ENCODE data around the gene PTPRC.

Gene PTPRC

DNA sequence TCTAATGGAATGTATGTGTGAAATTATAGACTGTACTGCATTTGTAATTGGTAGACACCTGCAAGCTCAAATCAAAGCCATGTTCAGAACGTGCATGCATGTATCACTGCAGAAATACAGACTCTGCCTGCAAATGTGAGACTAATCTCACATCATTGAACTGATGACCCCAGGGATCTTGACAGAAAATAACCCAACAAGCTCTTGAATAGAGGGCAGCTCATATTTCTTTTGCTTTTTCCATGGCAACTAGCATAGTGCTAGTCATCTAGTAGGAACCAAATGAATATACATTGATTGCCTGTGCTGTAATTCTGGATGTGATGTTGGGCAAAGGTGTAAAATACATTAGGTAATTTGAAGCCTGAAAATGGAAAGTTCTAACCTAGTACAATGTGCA, 62.4 kb downstream of the PTPRC start:
- no peak for DNase-seq (ENCODE audit: low spot score)

DNA sequence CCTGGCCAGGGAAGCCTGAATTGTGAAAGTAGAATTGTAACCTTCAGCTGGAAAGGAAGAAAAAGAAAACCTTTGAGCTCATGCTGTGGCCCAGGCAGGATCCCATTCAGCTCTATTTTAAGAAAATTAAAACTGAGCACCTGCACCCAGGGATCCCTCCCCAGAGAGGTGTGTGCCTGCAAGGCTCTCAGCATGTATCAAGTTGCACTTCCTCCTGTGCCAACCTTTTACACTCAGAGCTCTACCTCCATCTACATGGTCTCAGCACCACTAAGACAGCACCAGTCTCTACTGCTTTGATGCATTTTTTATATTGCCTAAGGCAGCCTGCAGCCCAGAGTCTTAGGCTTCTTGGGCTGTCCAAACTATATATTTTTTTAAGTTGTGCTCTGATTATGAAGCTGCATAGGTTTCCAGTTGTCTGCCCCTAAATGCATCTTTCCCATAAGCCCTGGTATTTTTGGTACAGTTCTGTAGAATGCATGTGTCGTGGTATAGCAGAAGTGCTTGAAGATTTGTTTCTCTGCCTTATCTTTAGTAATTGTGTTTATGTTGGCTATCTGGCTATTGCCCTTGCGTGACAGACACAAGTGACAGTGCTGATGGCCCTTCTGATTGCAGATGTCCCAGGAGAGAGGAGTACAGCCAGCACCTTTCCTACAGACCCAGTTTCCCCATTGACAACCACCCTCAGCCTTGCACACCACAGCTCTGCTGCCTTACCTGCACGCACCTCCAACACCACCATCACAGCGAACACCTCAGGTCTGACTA, 63.1 kb downstream of the PTPRC start:
- DNase-seq (ENCODE audit: low spot score), result peak; percentile 75

DNA sequence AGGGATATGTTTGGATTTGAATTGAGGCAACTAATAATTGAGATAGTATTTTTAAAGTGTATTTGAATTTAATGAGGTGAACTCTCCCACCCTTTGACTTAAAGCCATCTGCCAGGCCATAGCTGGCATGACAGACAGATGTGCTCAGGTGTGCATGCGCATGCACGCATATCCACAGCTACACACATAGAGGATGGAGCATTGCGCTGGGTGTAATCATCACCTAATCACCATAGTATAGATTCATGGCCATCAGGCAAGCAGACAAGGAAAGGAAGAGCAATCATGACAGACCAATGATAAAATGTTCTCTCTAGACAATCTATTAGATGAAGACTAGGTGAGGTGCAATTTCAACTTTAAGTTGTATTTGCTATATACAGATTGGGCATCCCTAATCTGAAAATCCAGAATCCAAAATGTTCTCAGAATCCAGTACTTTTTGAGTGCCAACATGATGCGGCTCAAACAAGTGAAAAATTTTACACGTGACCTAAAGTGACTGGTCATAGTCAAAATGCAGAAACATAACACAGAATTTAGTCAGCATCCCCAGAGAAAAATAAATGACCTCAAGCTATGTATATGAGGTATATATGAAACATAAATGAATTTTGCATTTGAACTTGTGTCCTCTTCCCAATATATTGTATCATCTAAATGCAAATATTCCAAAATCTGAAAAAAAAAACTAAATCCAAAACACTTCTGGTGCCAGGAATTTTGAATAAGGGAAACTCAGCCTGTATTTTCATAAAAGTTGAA, 70.1 kb downstream of the PTPRC start:
- no peak for DNase-seq (ENCODE audit: low spot score)

DNA sequence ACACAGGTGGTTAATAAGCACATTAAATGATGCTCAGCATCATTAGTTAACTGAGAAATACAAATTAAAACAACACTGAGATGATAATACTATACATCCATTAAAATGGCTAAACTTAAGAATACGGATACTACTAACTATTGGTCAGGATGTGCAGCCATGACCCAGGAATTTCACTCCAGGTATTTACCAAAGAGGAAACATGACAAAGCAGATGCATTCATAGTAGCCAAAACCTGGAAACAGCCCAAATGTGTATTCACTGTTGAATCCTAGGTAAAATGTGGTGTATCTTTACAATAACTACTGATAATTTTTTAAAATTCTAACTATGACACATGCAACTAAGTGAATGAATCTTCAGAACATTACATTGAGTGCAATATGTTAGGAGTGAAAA, 73.0 kb downstream of the PTPRC start:
- no peak for DNase-seq (ENCODE audit: low spot score)

DNA sequence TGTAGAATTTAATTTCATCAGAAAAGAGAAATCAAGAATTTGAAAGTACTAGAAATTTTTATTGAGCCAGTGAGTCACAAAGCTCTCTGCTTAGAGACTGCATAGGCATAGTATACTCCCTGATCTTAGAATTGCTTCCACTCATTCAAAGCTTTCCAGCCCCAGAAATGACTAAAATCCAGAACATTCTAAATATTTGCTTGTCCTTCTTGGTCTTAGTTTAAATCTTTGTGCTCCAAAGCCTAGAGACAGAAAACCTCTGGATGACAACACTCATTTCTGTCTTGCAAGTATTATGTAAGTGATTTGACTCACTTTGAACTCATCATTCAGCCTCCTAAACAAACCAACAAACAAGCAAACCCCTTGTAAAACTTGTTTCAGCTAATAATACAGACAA, 74.2 kb downstream of the PTPRC start:
- no peak for DNase-seq (ENCODE audit: low spot score)

DNA sequence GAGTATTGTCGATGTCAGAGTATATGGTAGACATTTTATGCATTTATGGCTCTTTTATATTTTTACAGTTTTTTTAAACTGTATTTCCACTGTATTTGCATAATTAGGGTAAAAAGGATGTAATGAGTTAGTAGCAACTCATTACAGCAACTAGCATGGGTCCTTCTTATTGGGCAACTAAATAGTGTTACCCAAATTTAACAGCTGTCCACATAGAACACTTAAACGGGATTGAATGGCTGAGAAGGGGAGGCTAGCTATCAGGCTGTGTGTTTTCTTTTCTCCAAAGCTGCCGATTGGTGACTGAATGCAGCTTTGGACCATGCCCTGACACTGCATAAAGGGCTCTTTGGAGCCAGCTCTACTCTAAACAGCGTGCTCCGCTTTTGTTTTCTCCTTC, 75.4 kb downstream of the PTPRC start:
- no peak for DNase-seq (ENCODE audit: low spot score)

DNA sequence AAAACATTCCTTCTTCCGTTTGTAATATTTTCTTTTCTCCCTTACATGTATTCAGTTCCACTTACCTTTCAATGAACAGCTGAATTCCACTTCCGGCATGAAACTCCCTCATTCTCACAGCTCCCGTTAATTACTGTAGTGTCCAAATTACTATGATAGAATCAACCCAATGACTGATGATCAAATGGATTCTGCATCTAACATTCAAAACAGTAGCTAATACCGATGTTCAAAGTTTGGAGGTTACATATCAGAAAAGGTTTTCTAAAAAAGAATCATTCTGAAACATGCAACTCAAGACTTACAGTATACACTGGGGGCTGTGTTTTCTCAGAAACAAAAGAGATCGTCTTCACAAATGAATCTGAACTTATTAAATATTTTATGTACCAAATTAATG, 77.2 kb downstream of the PTPRC start:
- DNase-seq (ENCODE audit: low spot score), result no peak

DNA sequence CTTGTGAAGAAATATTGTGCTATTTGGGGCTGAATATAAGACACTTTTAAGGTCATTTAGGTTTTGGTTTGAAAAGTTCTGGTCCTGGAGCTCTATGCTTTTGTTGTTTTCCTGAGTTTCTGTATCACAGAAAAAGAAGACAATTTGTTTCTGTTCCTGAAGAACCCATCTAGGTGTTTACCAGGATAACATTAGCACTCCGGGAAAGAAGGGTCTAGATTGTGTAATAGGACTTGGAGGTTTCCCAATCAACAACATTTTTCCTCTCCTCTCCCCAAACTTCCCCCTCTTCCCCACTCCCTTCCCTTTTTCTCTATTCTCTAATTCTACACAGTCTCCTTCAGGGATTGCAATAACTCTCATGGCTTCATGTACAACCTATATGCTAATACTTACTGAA, 78.7 kb downstream of the PTPRC start:
- DNase-seq (ENCODE audit: low spot score), result no peak

DNA sequence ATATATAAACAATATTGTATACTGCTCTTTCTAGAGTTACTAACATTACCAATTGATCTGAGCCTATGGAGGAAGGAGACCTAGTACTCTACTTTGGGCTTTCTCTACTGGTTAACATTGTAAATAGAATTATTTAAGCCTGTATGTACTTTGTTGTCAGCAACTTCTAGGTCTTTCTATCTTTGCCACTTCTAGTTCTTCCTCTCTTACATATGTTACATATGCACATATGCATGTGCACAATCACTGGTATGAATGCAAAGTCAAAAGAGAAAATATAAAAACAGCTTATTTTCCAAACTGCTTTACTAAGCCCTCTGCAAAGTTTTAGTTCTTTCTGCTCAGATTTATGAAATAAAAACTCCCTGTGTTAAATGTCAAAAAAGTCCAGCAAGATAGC, 84.3 kb downstream of the PTPRC start:
- DNase-seq (ENCODE audit: low spot score), result no peak

DNA sequence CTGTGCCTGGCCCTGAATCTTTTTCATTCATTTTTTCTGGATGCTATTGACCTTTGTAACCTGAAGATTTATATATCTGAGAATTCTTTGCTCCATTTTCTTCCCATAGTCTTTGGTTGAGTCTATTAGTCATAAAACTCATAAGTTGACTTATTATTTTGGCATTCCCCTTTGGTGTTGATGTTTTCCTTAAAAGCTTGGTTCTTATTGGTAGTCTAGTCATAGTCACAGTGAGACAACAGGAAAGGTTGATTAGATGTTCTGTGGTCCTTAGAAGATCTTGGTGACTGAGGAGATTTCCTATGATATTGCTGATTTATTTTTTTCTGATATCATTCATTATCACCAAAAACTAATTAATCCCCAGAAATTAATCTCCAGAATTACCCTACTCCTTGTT, 86.2 kb downstream of the PTPRC start:
- no peak for DNase-seq (ENCODE audit: low spot score)

DNA sequence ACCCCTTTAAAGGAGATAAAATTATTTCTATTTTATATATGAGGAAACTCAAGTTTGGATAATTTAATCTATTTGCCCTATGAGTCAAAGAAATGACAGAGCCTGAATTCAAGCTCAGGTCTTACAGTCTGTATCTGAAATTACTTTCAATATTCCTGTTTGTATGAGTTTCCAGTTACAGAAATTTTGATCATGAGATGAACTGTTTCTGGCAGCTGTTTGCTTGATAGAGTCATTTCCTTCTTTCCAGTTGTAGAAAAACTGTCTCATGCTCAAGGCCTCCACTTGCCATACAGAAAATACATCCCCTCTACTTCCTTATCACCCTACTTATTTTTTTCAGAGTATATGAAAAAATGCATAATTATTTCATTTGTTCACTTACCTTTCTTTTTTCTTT, 87.6 kb downstream of the PTPRC start:
- DNase-seq (ENCODE audit: low spot score), result no peak

DNA sequence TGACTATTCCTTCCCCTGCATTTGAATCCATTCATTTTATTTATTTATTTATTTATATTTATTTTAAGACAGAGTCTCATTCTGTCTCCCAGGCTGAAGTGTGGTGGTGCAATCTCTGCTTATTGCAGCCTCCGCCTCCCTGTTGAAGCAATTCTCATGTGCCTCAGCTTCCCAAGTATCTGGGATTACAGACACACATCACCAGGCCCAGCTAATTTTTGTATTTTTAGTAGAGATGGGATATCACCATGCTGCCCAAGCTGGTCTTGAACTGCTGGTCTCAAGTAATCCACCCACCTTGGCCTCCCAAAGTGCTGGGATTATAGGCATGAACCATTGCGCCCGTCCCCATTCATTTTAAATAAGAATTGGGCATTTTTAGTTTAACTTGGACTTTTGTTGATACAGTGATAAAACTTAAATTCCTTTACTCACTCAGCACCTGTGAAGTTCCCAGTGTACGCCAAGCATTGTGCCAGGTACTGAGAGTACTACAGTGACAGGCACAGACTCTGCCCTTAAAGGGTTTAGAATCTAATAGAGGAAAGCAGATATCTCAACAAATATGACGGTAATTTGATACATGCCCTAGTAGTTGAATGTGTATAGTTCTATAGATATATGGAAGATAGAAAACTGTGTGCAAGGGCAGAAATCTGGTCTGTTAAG, 90.5 kb downstream of the PTPRC start:
- DNase-seq (ENCODE audit: low spot score), result no peak

DNA sequence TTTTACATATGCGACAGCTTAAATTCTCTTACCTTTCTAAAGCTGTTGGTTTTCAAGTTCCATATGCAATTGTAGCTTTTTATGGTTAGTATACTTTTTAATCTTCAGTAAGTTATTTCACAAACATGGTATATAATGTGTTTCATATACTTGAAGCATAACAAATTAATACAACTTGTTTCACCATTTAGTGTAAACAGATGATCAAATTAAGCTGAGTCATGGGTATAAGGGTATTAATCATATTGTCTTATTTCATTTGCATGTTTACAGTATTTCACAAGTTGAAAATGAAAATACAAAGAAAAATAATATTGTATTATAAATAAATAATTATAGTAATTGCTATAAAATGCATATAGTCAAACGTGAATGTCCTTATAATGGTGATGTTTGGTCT, 92.1 kb downstream of the PTPRC start:
- no peak for DNase-seq (ENCODE audit: low spot score)

DNA sequence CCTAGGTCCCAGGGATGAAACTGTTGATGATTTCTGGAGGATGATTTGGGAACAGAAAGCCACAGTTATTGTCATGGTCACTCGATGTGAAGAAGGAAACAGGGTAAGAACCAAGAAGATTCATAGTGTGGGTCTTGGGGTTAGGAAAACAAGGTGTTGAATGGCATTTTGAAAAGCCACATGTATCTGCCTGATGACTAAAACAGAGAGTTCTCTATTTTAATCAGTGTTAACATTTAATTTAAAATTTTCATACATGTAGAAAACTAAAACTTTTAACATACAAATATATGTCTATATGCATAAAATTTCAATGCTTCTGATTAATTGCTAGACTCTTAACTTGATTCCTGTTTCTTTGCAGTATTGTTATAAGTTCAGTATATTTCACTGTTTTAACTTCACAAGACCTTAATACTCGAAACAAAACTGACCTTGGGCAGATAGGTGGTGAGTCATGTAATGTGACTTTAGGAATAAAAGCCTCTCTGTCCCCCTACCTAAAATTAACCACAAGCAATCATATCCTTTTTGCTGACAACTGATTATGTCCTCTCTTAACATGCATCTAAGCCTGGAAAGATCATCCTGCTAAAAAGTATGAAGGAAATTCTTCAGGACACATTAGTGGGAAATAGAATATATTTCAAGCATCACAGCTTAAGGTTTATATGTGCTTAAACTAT, 95.6 kb downstream of the PTPRC start:
- no peak for DNase-seq (ENCODE audit: low spot score)

DNA sequence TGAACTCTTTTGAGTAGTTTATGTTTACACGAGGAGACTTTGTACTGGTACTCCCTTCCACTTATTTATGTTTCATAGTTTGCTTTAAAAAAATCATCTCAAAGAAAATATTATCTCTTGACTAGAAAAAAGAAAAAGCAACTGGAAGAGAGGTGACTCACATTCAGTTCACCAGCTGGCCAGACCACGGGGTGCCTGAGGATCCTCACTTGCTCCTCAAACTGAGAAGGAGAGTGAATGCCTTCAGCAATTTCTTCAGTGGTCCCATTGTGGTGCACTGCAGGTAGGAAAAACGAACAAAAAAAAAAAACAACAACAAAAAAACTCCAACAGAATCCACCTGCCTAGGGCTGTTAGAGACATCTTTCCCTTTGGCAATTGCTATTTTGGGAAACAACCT, 102.9 kb downstream of the PTPRC start:
- DNase-seq (ENCODE audit: low spot score), result no peak

DNA sequence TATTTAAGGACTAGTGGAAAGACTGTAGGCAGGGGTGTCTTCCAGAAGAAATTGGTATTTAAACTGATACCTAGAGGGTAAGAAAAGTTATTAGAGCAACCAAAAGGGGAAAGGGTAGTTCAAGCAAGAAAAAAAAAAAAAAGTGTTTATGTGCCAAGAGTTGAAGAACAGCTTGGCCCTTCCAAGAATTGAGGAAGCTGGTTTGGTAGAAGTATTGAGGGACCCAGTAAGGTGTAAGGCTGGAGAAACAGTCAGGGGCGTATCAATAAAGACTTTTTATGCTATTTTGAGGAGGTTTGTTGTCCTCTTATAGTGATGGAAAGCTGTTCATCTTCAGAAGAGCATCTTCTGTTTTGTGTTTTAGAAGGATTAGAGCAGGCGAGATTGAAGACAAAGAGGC, 108.3 kb downstream of the PTPRC start:
- DNase-seq (ENCODE audit: low spot score), result no peak

DNA sequence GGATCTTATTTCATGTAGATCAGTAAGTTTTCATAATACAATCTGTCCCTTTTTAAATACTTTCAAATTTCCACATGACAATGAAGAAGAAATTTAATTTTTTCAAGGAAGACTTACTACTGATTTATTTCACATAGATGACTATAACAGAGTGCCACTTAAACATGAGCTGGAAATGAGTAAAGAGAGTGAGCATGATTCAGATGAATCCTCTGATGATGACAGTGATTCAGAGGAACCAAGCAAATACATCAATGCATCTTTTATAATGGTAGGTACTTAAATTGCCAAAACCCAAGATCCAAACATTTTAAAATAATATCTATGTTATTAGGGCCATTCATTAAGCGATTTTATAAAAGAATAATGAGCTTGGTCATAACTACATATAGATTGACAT, 110.4 kb downstream of the PTPRC start:
- DNase-seq (ENCODE audit: low spot score), result no peak

DNA sequence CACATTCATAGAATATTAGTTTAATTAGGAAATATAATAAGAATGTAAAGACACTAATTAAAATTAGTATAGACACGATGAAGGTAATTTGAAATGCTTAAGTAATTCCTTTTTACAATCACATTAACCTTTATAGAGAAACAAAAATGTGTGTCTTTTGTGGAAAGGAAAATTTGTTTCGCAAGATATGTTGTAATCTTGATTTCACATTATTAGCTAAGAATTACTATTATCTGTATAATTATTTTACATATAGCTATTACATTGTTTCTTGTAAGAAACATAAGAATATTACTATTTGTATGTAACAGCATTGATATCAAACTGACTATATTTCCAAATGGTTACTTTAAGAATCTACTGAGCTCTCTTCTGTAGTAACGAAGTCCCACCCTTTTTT, 111.2 kb downstream of the PTPRC start:
- no peak for DNase-seq (ENCODE audit: low spot score)

DNA sequence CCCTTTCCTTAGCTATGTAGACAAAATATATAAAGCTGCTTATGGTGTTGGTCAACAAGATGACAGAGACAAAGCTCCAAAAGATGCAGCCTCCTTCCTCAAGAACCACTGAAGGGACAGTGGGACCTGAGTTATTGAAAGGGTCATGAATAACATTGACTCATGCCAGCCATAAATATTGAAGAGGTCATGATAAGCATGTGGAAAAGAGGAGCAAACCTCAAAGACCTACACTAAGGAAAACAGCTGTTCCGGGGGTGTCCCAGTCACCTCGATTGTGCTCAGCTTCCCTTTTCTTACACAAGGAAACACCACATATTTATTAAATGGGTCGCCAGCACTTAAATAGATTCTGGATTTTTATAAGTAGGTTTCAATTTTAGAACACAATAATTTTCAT, 112.9 kb downstream of the PTPRC start:
- DNase-seq (ENCODE audit: low spot score), result no peak

DNA sequence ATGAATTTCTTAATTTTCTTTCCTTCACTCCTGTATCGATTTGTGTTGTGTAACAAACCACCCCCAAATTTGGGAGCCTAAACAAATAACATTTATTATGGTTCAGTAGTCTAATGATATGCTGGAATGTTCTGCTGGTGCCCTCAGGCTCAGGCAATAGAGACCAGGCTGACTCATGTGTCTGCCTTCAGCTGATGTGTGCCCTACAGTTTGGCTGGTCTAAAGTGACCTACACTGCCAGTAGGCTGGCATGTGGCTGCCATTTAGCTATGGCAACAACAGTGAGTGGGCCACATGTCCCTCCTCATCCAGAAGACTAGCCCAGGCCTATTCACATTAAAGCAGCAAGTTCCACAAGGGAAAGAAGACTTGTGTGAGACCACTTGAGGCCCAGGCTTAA, 115.8 kb downstream of the PTPRC start:
- no peak for DNase-seq (ENCODE audit: low spot score)

DNA sequence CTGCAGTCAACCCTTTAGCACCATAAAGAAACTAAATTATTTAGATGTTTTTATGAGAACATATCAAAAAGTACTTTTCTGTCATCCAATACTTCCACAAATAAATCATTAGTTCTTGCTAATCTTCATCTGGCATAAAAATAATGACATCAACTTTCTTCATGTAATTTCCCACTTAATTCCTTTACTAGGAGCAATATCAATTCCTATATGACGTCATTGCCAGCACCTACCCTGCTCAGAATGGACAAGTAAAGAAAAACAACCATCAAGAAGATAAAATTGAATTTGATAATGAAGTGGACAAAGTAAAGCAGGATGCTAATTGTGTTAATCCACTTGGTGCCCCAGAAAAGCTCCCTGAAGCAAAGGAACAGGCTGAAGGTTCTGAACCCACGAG, 116.9 kb downstream of the PTPRC start:
- DNase-seq (ENCODE audit: low spot score), result no peak

DNA sequence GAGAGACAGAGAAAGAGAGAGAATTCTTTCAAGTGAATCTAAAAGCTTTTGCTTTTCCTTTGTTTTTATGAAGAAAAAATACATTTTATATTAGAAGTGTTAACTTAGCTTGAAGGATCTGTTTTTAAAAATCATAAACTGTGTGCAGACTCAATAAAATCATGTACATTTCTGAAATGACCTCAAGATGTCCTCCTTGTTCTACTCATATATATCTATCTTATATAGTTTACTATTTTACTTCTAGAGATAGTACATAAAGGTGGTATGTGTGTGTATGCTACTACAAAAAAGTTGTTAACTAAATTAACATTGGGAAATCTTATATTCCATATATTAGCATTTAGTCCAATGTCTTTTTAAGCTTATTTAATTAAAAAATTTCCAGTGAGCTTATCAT, 117.6 kb downstream of the PTPRC start:
- DNase-seq (ENCODE audit: low spot score), result peak; percentile 28
